MV-4-11 (cell line): ENCODE results near the gene COPS9.

ENCODE experiments used
- DNase-seq: peaks from one replicate; lab custom pipeline; 2025; lab: John Stamatoyannopoulos, UW

COPS9 gene

GRCh38 chr2:240134956-240135520 is 1.1 kb downstream of the COPS9 start:
- no peak for DNase-seq

GRCh38 chr2:240134466-240134865 is 1.6 kb downstream of the COPS9 start:
- no peak for DNase-seq

- DNase-seq = no peak
Observed at GRCh38 chr2:240133401-240133800, 2.7 kb downstream of the COPS9 start.

GRCh38 chr2:240132651-240132980 is 3.5 kb downstream of the COPS9 start:
- no peak for DNase-seq

- DNase-seq = no peak
Observed at GRCh38 chr2:240131941-240132650, 4.0 kb downstream of the COPS9 start.

GRCh38 chr2:240131296-240131695 is 4.8 kb downstream of the COPS9 start:
- DNase-seq = no peak

- DNase-seq = no peak
Observed at GRCh38 chr2:240130393-240131195, 5.5 kb downstream of the COPS9 start.

- DNase-seq = no peak
Observed at GRCh38 chr2:240129731-240130392, 6.2 kb downstream of the COPS9 start.

- no peak for DNase-seq
Observed at GRCh38 chr2:240129311-240129710, 6.8 kb downstream of the COPS9 start.

GRCh38 chr2:240128608-240129145 is 7.4 kb downstream of the COPS9 start:
- DNase-seq = no peak

- DNase-seq = no peak
Observed at GRCh38 chr2:240127911-240128607, 8.0 kb downstream of the COPS9 start.

- DNase-seq = no peak
Observed at GRCh38 chr2:240127191-240127750, 8.8 kb downstream of the COPS9 start.

- DNase-seq = no peak
Observed at GRCh38 chr2:240126731-240127130, 9.4 kb downstream of the COPS9 start.

- DNase-seq = no peak
Observed at GRCh38 chr2:240125742-240126141, 10.4 kb downstream of the COPS9 start.

GRCh38 chr2:240124651-240125030 is 11.5 kb downstream of the COPS9 start:
- no peak for DNase-seq

- no peak for DNase-seq
Observed at GRCh38 chr2:240123821-240124650, 12.1 kb downstream of the COPS9 start.

- DNase-seq = no peak
Observed at GRCh38 chr2:240121675-240122074, 14.4 kb downstream of the COPS9 start.

GRCh38 chr2:240121190-240121589 is 14.9 kb downstream of the COPS9 start:
- DNase-seq = no peak

GRCh38 chr2:240114233-240114632 is 21.9 kb downstream of the COPS9 start:
- no peak for DNase-seq

GRCh38 chr2:240112914-240113690 is 23.0 kb downstream of the COPS9 start:
- no peak for DNase-seq
